ENCODE results near the gene PLEKHM2.

PLEKHM2 gene

GRCh38 chr1:15762546-15762945 is 78.4 kb downstream of the PLEKHM2 start:
- no peak for FAIRE-seq

- FAIRE-seq = no peak
Measured at GRCh38 chr1:15764269-15764764, 80.2 kb downstream of the PLEKHM2 start.

GRCh38 chr1:15764890-15765289 is 80.8 kb downstream of the PLEKHM2 start:
- FAIRE-seq = no peak

- no peak for FAIRE-seq
Measured at GRCh38 chr1:15765495-15766194, 81.5 kb downstream of the PLEKHM2 start.

- FAIRE-seq = no peak
Measured at GRCh38 chr1:15767941-15768340, 83.8 kb downstream of the PLEKHM2 start.

- no peak for FAIRE-seq
Measured at GRCh38 chr1:15768388-15768787, 84.3 kb downstream of the PLEKHM2 start.

GRCh38 chr1:15770313-15770962 is 86.3 kb downstream of the PLEKHM2 start:
- no peak for FAIRE-seq

- no peak for FAIRE-seq
Measured at GRCh38 chr1:15771836-15772515, 87.9 kb downstream of the PLEKHM2 start.

GRCh38 chr1:15775706-15776105 is 91.6 kb downstream of the PLEKHM2 start:
- no peak for FAIRE-seq

GRCh38 chr1:15777909-15778707 is 94.0 kb downstream of the PLEKHM2 start:
- no peak for FAIRE-seq

Data from colon (tissue), 2 donors.